DMS153 treated with DMSO at 0.1 percent for 48 hours (cell line): ENCODE results near the gene ZDHHC1.
"Not testable (repeated sequence)": the region's sequence is repeated elsewhere in the genome, so short reads cannot be mapped to it uniquely, and the experiment has no call there.

Experiments
- DNase-seq: peaks from one replicate; lab custom pipeline; 2025; ENCODE audit not compliant: unreplicated experiment; lab: John Stamatoyannopoulos, UW

ZDHHC1 gene

GRCh38 chr16:67430977-67431774 lies 14.9 kb upstream of the ZDHHC1 start, which contains the start of gene HSD11B2:
TSS of gene HSD11B2 (plus strand) at chr16:67431121. CDS start at chr16:67431249, 128 bp downstream.
- peak; percentile 41 for DNase-seq

- DNase-seq = no peak
Observed at GRCh38 chr16:67430504-67430976, 14.3 kb upstream of the ZDHHC1 start.

- DNase-seq = no peak
Observed at GRCh38 chr16:67429799-67430503, 13.7 kb upstream of the ZDHHC1 start.

- DNase-seq = no peak
Observed at GRCh38 chr16:67429053-67429798, 12.9 kb upstream of the ZDHHC1 start.

- peak; percentile 54 for DNase-seq
Observed at GRCh38 chr16:67428146-67428731, 12.0 kb upstream of the ZDHHC1 start.

GRCh38 chr16:67426950-67427349 lies 10.7 kb upstream of the ZDHHC1 start:
- DNase-seq = no peak

- DNase-seq = no peak
Observed at GRCh38 chr16:67426022-67426421, 9.7 kb upstream of the ZDHHC1 start.

- DNase-seq = no peak
Observed at GRCh38 chr16:67425580-67425979, 9.3 kb upstream of the ZDHHC1 start.

- no peak for DNase-seq
Observed at GRCh38 chr16:67425061-67425460, 8.8 kb upstream of the ZDHHC1 start.

- no peak for DNase-seq
Observed at GRCh38 chr16:67424261-67424615, 8.0 kb upstream of the ZDHHC1 start.

GRCh38 chr16:67423611-67424260 lies 7.5 kb upstream of the ZDHHC1 start:
- no peak for DNase-seq

GRCh38 chr16:67423015-67423414 lies 6.7 kb upstream of the ZDHHC1 start:
- DNase-seq = no peak

- DNase-seq = no peak
Observed at GRCh38 chr16:67421030-67421429, 4.8 kb upstream of the ZDHHC1 start.

- no peak for DNase-seq
Observed at GRCh38 chr16:67419931-67420330, 3.7 kb upstream of the ZDHHC1 start.

GRCh38 chr16:67419502-67419901 lies 3.2 kb upstream of the ZDHHC1 start:
- DNase-seq = no peak

GRCh38 chr16:67417333-67418061 lies 1.2 kb upstream of the ZDHHC1 start:
- DNase-seq = no peak

- DNase-seq = not testable (repeated sequence)
Observed at GRCh38 chr16:67415421-67415820, 856 bp downstream of the ZDHHC1 start.

GRCh38 chr16:67413978-67414911 lies 2.0 kb downstream of the ZDHHC1 start:
- DNase-seq = no peak

- no peak for DNase-seq
Observed at GRCh38 chr16:67412294-67412693, 4.0 kb downstream of the ZDHHC1 start.
